Measurements from ENCODE around the gene DENND4B.
A peak's percentile ranks its signal among the peaks of the same experiment; 100 is the strongest.

The DENND4B gene

DNA sequence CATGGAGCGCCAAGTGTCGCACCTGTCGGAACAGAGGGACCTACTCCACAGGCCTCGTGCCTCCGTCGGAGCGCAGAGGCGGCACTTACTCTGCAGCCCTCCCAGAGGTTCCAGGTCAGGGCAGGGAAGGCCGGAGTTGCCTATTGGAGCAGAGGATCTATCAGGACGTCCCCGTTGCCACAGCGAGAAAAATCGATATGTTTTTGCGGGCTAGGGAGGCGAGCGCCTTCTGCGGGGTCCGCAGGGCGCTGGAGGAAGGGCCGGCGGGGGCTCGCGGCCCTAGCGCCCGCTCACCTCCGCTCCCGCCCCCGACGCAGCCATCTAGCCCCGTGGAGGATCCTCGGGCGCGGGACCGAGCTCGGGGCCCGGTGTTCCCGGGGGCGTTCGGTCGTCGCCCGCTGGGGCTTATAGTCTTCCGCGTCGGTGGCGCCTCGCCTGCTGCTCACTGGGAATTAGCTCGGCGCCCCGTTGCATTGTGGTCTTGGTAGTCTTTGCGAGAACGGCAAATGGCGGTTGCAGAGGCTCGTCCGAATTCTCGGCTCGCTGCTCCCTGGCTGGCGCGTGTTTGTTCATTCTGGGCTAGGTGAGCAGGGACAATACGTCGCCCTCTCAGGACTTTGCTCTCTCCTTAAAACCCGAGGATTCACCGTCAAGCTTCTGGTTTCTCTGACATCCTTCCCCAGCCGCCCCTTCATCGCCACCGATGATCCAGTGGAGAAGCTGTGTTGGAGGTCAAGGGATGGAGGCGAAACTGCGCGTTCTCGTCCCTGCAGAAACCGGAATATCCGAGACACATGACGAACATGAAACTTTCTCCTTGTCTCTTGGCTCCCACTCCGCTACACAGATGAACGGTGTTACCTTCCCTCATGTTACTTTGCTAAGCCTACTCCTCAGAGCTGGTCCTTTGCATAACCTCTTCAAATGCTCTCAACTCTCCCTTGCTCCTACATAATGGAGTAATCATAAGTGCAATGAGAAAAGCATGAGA lies 31.0 kb upstream of the DENND4B start, which contains the start of gene JTB:
TSS of gene JTB (minus strand) at position 425 of the 991 bp plus-strand sequence. CDS start at position 3, 422 bp downstream.
- DNase-seq (ENCODE audit: low read depth) = peak; percentile 57
- peak within 1 kb of the TSS; percentile 99 for H3K4me3 ChIP-seq (ENCODE audit: low read depth, low read length)
- TF ChIP-seq, protein P1, sequence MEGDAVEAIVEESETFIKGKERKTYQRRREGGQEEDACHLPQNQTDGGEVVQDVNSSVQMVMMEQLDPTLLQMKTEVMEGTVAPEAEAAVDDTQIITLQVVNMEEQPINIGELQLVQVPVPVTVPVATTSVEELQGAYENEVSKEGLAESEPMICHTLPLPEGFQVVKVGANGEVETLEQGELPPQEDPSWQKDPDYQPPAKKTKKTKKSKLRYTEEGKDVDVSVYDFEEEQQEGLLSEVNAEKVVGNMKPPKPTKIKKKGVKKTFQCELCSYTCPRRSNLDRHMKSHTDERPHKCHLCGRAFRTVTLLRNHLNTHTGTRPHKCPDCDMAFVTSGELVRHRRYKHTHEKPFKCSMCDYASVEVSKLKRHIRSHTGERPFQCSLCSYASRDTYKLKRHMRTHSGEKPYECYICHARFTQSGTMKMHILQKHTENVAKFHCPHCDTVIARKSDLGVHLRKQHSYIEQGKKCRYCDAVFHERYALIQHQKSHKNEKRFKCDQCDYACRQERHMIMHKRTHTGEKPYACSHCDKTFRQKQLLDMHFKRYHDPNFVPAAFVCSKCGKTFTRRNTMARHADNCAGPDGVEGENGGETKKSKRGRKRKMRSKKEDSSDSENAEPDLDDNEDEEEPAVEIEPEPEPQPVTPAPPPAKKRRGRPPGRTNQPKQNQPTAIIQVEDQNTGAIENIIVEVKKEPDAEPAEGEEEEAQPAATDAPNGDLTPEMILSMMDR (IDR thresholded peaks at IDR 0.05; ENCODE audit: low read depth, low read length, missing control alignments) = no peak

DNA sequence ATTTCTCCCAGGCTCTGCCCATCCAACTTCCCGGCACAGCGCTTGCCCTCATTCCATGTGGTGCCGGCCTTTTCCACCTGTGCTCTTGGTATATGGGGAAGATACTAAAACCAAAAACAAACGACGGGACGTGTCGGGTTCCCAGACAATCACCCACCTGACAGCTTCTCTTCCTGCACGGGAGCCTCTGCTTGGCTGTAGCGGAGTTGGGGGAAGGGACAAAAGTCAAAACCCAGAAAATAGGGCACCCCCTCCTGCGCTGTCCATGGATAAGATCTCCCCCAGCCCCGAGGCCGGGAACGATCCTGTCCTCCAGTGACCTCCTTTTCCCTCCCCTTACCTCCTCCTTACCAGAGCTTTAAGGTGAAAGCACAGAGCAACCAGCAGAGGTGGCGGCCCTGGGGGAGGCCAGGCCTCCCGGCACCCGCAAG lies 30.3 kb upstream of the DENND4B start:
- TF ChIP-seq, protein P1 (IDR thresholded peaks at IDR 0.05; ENCODE audit: low read depth, low read length, missing control alignments) = no peak
- H3K4me3 ChIP-seq (ENCODE audit: low read depth, low read length) = peak overlapping the region; percentile 99
- no peak for DNase-seq (ENCODE audit: low read depth)

DNA sequence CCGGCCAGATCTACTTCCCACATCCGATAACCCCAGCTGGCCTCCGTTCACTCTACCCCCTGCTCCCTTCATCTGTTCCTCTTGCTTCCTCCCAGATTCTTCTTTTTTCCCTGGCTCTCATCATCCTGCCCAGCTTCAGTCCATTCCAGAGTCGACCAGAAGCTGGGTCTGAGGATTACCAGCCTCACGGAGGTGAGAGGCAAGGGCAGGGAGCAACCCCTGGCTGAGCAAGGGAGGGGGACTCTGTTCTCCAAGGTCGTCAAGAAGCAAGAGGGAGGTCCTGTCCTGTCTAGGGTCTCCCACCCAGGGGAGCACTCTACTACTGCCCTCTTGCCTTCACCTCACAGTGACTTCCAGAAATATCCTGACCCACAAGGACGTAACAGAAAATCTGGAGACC lies 27.0 kb upstream of the DENND4B start:
- H3K4me3 ChIP-seq (ENCODE audit: low read depth, low read length) = no peak overlapping the region
- DNase-seq (ENCODE audit: low read depth) = no peak
- TF ChIP-seq, protein P1 (IDR thresholded peaks at IDR 0.05; ENCODE audit: low read depth, low read length, missing control alignments) = no peak

DNA sequence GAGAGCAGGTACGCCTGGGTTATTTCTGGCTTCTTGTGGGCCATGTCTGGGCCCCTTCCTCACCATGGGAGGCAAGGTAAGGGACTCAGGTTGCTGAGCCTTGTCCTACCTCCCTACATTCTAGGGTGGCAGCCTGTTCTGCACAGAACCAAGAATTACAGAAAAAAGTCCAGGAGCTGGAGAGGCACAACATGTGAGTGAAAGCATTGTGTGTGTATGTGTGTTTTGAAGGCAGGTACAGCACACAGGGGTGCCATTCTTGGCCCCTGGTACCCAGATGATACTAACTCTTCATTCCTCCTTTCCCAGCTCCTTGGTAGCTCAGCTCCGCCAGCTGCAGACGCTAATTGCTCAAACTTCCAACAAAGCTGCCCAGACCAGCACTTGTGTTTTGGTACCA lies 26.6 kb upstream of the DENND4B start:
- TF ChIP-seq, protein P1 (IDR thresholded peaks at IDR 0.05; ENCODE audit: low read depth, low read length, missing control alignments) = no peak
- H3K4me3 ChIP-seq (ENCODE audit: low read depth, low read length) = no peak overlapping the region
- no peak for DNase-seq (ENCODE audit: low read depth)

DNA sequence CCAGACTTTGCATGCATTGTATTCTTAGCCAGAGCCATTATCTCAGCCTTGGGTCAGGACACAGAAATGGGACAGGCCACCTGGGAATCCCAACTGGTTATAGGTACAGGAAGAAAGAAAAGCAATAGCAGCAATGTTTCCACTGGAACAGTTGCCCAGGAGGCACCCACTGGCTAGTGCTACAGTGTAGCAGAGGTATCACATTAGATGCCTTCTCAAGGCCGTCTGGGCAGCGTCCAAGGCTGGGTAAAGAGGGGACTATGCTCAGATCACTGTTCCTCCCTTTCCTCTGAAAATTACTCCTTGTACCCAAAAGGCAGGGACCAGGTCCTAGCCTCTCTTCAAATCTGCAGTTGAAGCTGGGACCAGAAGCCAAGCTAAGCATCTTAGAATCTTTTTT lies 23.8 kb upstream of the DENND4B start:
- no peak overlapping the region for H3K4me3 ChIP-seq (ENCODE audit: low read depth, low read length)
- no peak for DNase-seq (ENCODE audit: low read depth)
- TF ChIP-seq, protein P1 (IDR thresholded peaks at IDR 0.05; ENCODE audit: low read depth, low read length, missing control alignments) = no peak

DNA sequence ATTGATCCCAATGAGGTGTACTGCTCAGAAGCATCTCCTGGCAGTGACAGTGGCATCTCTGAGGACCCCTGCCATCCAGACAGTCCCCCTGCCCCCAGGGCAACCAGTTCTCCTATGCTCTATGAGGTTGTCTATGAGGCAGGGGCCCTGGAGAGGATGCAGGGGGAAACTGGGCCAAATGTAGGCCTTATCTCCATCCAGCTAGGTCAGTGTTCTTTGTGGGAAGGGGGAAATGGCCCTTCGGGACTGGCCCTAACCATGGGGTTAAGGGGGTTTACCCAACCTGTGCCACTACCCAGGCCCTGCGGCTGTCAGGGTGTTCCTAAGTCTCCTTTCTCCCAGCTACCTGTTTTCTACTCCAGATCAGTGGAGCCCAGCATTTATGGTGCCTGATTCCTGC lies 22.5 kb upstream of the DENND4B start:
- no peak overlapping the region for H3K4me3 ChIP-seq (ENCODE audit: low read depth, low read length)
- DNase-seq (ENCODE audit: low read depth) = no peak
- TF ChIP-seq, protein P1 (IDR thresholded peaks at IDR 0.05; ENCODE audit: low read depth, low read length, missing control alignments) = no peak

All from GM12864 (cell line).